Measurements from ENCODE around the gene RPL3.
"Not testable (repeated sequence)": the region's sequence is repeated elsewhere in the genome, so short reads cannot be mapped to it uniquely, and the experiment has no call there.

DNA sequence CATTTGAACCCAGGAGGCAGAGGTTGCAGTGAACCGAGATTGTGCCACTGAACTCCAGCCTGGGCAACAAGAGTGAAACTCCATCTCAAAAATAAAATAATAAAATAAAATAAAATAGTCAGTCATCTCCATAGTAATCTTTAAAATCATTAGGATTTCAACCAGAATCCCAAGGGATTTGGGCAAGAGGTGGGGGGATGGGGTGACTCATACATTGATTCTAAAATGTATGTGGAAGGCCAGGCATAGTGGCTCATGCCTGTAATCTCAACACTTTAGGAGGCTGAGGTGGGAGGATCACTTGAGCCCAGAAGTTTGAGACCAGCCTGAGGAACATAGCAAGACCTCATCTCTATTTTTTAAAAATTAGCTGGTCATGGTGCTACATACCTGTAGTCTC, 11.1 kb upstream of the RPL3 start:
- not testable (repeated sequence) for TF ChIP-seq CTCF, POLR2AphosphoS5, POLR2A, EP300 (IDR thresholded peaks at IDR 0.05)
